T follicular helper cell (primary cell): ENCODE data around the gene ADGRV1.

ENCODE experiments used
- DNase-seq: peaks from one replicate; pipeline ENCODE4 v3.0.0-alpha.2; 2020; ENCODE audit warnings: low read depth

ADGRV1 gene

DNA sequence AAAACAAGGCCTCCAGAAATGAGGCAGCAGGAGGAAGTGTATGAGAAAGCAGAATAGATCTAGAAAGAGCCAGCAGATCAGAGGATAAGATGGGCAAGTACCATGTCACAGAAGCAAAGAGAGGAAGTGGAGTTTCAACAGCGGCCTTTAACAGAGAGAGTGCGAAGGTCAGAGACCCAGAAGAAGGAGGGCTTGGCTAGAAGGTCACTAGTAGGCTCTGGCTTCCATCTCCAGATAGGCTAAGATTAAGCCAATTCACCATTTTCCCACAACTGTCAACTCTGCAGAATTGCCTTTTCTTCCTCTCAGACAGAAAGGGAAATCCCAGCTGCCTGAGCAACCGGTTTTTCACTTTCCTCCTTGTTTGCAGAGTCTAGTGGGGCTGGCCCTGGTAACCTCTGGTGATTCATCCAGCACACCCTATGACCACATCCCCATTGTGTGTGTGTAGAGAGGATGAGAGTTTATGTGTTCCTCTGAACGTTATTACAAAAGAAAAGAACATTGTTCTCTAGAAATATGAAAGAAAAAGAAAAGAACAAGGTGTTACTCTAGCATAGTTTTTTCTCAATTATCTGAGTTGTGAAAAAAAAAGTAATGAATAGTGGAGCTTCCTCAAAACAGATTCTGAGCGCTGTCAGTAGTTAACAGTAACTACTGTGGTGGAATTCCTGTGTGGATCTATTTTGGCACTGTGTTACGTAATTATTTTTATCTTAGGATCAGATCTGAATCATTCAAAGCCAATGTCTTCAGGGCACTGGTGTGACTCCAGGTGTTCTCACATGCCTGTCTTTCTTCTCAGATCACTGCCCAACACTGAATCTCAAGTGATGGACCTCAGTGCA lies 604.2 kb downstream of the ADGRV1 start:
- DNase-seq, result no peak

DNA sequence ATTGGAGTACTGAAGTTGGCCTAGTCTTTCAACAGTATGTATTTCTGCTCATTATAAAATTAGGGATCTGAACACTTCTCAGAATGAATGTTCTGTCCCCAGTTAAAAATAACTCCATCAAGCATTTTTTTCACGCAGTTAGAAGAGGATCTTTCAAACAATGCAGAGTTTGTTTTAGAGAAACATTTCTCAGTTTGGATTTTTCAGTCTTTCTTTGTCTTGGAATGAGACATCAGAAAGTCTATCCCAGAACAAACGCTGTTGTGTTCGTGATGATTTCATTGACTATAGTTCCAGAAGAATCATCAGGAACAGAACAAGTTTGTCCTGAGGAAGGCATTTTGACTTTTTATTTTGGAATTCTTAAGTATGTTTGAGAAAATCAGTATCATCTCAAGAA lies 605.8 kb downstream of the ADGRV1 start:
- DNase-seq, result no peak

DNA sequence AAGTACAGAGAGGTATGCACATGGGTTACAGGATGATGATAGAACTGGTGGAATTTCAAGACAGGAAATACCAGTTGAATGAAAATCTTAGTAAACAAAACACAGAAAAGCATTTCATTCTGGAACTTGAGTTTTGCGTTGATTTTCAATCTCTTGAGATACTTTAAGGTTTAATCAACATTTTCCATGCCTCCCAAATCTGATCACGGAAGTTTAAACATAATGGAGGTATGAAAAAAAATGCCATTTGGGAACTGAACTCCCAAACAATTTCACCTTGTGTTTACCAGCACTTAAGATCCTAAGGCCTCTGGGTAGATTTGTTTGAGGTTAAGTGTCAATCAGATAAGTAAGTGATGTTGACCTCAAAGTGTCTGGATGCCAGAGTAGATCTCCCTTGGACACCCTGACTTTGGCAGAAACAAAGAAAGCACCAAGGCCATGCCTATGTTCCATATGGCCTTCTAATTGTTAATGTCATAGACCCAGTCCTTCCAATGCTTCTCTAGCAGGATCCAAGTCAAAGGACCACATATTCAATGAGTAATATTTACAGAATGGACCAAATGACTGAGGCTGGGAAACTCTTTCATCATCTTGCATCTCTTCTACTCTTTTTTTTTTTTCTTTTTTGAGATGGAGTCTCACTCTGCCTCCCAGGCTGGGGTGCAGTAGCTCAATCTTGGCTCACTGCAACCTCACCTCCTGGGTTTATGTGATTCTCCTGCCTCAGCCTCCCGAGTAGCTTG lies 607.6 kb downstream of the ADGRV1 start:
- DNase-seq, result no peak

DNA sequence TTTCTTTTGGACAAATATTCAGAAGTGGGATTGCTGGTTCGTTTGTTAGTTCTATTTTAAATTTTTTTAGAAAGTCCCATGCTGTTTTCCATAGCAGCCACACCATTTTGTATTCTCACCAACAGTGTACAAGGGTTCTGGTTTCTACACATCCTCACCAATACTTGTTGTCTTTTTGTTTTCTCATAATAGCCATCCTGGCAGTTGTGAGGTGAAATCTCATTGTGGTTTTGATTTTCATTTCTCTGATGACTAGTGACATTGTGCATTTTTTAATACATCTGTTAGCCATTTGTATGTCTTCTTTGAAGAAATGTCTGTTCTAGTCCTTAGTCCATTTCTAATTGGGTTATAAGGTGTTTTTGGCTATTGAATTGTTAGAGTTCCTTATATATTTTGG lies 610.3 kb downstream of the ADGRV1 start:
- DNase-seq, result no peak

DNA sequence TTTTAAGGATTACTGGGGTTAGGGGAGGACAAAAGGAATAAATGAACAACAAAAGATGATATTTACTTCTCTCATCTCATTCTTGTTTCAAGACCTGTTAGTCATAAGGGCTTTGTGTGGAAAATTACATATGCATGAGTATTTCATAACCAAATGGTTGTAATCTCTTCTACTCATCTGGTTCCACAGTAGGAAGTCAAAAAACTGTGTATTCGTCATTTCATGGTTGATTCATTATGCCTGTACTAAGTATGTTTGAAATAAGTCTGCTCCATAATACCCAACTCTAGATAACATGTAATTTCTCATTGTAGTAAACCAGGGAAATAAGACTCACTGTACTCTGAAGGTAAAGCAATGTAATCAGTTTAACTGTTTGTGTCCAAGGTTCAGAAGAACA lies 611.7 kb downstream of the ADGRV1 start:
- no peak for DNase-seq

DNA sequence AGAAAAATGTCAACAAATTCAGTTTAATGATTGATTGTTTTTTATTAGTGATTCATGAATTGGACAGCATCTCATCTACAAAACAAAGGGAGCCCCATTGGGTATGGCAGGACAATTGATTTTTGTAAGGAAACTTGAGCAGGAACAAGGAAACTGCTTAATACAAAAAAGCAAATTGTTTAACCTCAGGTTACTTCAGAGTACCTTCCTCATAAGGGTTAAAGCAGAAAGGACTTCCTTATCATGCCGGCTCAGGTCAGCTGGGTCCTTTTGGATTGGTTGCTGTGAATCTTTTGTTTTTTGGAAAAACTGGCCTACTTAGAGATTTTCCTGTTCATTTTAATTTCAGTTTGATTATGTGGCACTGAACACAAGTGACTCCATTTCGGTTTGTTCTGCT lies 612.7 kb downstream of the ADGRV1 start:
- no peak for DNase-seq

DNA sequence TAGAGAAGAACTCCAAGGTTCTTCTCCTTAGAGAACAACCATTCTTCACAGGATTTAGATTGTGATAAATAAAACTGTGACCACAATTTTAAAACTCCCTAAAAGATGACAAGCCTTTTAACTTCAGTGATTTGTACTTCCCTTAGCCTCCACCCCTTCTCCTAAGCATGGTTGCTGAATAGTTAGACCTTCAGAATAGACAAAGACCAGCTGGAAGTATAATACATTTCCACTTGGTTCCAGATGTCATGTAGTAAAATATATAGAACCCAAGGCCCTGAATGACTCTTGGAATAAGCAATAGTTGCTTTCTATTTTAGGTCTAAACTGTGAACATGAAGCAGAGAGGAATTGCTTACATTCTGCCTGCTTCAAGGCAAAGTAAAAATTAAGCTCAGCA lies 615.8 kb downstream of the ADGRV1 start:
- DNase-seq, result no peak

DNA sequence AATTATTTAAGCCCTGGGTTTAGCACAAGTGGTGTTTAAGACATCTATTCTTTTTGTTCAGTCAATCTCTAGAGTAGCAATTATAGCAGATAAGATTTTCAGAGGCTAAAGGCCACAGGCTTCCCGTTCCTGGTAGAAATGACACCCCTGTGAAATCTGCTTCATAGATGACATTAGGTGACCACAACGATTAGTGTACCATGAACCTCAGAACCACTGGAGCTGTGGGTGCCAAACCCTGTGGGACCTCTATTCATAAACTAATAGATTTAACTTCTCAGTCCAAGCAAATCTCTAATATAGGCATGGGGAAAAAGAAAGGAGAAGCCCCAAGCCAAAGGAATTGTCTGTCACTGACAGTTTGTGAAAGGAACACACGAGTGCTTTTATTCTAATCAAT lies 617.1 kb downstream of the ADGRV1 start:
- no peak for DNase-seq

DNA sequence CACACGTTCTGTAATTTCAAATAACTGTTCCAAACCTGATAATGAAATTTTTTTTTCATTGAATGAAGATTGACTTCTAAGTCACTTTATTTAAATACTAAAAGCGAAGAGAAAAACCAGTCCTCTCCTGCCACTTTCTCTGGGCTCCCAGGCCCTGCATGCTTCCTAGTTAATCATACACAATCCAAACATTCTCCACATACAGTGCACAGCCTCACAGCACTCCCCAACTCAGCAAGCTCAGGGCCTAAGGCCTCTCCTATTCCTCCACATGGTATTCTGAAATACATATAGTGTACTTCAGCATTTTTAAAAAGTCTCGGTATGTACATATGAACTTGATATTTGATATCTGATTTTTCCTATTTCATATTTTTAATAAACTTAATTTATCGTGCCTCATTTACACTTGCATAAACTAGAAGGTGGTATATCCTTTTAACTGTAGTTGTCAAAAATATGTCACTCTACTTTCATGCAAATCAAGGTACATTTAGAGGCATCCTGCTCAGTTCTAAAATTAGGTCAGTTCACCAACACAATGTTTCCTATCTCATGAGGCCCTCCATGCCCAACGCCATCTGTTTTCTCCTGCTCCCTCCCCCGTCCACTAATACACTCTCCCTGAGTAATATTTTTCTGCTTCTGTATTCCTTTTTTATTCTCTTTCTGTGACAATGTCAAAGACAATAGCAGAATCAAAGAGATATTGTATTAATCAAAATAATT lies 617.9 kb downstream of the ADGRV1 start:
- DNase-seq, result no peak

DNA sequence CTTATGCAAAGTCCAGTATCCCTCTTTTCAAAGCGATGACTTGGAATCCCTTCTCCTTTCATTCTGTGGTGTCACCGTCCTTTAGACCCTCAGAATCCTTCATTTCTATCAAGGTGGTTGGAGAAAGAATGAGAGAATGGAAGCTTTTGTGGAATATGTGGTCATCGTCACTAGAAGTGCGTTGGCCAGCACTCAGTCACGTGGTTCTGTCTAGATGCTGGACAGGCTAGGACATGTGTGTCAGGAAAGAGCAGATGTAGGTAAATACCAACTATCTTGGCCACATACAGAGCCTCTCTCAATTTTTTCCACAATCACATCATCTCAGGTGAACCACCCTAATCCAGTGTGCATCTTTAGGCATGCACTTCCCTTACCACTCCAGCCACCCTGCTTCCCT lies 618.5 kb downstream of the ADGRV1 start:
- DNase-seq, result no peak

DNA sequence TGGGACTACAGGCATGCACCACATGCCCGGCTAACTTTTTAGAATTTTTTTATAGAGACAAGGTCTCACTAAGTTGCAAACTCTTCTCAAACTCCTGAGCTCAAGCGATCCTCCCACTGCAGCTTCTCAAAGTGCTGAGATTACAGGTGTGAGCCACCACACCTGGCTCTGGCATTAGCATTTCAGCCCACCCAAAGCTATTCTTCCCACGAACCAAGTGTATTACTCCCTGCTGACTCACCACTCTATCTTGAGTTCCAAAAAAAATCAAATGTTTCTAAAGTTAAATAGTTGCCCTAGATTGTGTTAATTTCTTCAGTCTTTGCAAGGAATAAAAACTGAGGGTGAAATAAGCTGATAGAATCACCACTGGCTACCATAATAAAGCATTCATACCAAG lies 619.0 kb downstream of the ADGRV1 start:
- DNase-seq, result no peak

DNA sequence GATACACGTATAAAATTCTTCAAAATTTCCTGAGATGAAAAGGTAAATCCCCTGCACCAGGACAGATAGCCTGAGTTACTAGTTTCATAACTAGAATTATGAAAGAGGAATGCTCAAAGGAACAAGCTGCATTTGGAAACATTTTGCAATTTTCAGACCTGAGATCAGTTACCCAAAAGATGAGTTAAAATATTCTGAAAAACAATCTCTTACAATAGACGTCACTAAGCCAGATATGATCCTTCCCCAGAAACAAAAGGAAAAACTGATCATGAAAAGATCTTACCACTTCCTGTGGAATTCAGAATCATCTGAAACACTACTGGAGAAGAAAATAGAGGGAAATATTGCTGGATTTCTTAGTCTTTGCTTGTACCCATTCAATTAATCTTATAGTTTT lies 619.9 kb downstream of the ADGRV1 start:
- DNase-seq, result no peak

DNA sequence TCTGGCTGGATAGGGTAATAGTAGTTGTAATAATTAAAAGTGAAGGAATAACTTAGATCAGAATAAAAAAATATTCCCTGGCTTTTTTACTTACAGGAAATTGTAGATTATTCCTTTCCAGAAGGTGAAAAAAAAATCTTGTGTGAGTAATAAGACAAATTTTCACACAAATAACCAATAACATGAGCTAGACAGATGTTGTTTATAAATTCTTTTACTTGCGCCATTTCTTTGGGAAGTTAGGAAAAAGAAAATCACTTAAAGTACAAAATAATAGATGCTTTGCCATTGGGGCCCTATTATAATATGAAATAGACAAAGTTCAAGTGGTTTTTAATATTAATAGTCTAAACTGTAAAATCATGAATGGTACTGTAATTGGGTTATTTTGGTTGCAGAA lies 620.4 kb downstream of the ADGRV1 start:
- no peak for DNase-seq

DNA sequence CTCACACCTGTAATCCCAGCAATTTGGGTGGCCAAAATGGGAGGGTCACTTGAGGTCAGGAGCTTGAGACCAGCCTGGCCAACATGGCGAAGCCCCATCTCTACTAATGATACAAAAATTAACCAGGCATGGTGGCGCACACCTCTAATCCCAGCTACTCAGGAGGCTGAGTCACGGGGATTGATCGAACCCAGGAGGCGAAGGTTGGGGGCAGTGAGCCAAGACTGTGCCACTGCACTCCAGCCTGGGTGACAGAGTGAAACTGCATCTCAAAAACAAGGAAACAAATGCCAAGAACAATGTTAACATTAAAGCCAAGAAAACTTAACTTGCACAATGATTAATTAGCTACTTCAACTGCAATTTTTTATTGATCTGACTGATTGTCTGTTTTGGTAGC lies 621.9 kb downstream of the ADGRV1 start:
- DNase-seq, result no peak

DNA sequence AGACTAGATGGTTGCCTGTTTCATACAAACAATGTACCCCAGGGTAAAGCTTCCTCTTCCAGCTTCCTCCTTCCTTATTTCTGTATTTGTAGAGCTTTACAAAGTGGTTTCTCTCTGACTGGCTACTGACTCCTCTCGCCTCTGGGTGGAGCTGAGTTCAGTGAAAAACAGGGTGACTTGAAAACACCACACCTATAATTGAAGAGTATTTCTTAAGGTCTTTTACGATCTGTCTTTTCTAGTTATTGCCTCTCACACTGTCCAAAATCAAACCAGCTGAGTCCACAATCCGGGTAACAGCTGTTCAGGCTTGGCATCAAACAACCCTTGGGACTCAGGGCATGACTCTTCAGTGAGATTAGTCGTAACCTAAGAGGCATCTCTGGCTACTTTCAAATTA lies 624.2 kb downstream of the ADGRV1 start:
- DNase-seq, result no peak

DNA sequence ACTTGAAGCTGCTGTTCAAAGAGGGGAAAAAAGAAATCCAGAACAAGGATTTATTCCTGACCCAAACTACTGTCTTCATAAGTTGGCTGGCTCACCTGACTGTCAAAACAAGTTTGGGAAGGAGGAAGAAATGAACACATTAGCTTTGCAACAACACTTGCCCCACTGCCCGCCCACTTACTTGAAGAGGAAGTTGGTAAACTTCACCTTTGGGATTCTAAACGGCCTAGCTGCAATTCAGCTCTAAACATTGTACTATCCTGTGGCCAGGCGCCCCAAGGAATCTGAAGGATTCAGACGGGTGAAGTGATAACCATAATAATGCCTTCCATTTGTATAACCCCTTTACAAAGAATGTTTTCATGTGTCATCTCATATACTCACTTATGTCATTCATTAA lies 625.1 kb downstream of the ADGRV1 start:
- DNase-seq, result no peak

DNA sequence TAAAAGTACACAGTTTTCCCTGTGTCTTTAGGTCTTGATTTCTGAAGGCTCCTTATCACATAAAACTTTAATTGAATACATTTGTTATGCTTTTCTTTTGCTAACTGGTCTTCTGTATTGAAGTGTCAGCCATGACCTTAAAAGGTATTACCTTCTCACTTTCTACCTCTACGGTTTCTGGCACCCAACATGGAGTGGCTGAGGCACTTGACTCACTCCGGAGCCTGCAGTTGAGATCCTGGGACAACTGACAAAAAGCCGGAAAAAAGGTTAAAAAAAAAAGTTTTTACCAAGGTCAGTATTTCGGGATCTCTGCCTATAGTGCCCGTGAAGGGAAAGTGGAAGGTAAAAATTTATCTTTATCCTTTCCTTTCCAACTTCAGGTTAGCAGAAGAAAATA lies 627.5 kb downstream of the ADGRV1 start:
- DNase-seq, result no peak

DNA sequence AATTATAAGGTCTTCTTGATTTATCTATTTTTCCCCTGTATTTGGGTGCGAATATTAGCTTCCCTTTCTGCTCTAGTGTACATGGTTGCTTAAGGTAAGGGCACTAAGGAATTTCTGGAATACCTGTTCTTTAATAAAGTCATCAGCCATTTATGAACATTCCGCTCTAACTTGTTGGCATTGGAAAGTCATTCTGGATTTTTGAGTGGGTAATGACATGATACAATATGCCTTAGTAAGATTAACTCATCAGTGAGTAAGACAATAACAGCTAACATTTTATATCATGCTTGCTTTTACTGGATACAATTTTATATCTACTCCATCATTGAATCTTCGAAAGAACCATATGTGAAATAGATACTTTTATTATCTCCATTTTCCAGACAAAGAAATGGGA lies 628.4 kb downstream of the ADGRV1 start:
- no peak for DNase-seq

DNA sequence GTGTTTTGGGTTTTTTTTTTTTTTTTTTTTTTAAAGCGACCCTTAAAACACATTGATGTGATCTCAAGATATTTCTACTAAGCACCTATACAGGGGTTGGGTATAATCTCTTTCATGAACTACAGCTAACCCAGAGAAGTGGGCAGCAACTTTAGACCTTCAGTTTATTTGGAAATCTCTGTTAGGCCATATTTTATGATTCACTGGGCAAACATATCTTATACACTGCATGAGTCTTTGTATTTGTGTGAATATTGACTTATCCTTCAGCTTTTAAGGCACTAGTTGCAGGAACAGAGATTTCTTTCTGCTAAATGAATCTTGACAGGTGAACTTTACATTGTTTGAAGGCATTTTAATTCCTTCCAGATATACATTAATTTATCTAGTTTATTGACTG lies 630.2 kb downstream of the ADGRV1 start:
- DNase-seq, result no peak

DNA sequence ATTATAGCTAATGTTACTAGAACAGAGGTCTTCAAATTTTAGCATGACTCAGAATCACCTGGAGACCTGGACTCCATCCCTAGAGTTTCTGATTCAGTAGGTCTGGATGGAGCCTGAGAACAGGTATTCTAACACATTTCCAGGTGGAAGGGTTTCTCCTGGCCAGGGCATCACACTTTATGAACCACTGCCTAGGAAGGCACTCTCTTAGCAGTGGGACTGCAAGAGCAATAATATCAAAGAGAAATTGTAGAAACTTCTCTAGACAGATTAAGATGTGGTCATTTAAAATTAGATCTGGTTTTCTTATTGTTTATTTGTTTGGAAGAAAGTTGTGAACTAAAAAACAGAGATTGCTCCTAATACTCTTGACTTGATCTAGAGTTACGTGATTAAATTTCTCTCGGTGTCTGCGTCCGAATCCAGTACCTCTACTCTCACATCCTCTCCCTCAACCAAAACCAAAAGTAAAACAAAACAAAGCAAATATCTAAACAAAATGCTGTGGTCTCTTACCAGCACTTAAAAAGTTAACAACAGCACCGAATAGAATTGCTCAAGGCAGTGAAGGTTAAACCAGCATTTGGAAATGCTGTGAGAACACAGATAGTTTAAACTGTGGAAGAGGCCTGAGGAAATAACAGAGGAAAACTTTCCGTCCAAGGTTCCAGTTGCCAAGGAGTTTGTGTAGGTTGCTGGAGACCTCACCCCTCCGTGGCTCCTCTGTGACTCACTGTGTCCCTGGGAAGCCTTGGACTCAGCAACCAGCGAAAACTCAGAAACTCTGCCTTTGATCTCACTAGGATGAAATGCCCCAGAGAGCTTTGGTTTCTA lies 631.1 kb downstream of the ADGRV1 start:
- no peak for DNase-seq

DNA sequence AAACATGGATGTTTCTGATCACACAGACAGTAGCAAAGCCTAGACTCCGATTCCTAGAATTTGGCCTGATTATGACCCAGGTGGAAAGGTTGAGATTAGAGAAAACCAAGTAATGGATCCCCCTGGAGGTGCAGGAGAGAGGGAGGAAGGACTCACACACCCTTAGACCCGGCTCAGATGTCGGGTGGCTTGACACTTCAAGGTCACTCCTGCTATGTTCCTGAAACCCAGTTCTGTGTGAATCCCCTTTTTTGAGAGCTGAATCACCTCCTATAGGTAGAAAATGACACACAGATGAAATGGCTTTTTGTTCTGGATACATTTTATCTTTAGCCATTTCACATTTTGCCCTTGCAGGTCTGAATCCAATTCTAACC lies 631.7 kb downstream of the ADGRV1 start:
- DNase-seq, result no peak

DNA sequence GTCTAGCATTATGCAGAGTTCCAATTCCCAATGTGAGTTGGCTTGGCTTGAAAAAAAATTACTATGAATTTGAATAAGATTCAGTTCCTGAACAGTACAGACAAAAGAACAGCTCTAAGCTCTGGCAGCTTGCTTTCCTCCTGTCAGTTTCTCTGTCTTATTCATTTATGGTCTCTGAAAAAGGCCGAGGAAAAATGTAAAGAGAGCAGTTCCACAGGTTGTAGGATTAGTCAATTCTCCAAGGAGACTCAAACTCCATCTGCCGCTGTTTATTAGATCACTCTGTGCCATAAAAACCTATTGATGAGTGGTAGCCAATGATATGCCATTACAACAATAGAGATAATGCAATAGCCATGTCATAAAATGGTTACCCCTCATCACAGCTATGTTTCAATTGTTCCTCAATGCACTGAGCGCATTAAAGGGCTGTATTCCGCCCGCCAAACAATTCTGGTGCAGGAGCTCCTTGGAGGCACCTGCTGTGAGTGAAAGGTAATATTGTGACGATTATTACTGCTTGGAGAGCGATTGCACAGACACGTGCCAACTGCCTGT lies 636.3 kb downstream of the ADGRV1 start:
- DNase-seq, result no peak
